Cardiac muscle cell (in vitro differentiated cells and primary cell): ENCODE data around the gene TAS2R60. TPM values are rescaled to one million over a fixed set of nuclear protein-coding genes. Genes with fewer than 3 reads are reported as not detected.

Experiments
- DNase-seq, 2 donors: peaks; one replicate each; pipeline versions ENCODE4 v3.0.0 to v3.0.0-alpha.2; 2010 to 2017; ENCODE audit warnings: low read depth in 1 of 2, low spot score in 1 of 2
- H3K27ac ChIP-seq: fragments of 200-600 bp; sonication (generic); 2 replicates; pipeline ENCODE4 v1.5.1; 2016
- H3K27me3 ChIP-seq: fragments of 200-600 bp; sonication (generic); 2 replicates; pipeline ENCODE4 v1.6.0; 2016; ENCODE audit warnings: control low read depth
- H3K36me3 ChIP-seq: fragments of 200-600 bp; sonication (generic); 2 replicates; pipeline ENCODE4 v1.5.1; 2016; ENCODE audit warnings: control low read depth
- H3K4me1 ChIP-seq: fragments of 200-600 bp; sonication (generic); 2 replicates; pipeline ENCODE4 v1.8.1; 2017; ENCODE audit warnings: low read depth, mild to moderate bottlenecking, mixed run types
- H3K4me3 ChIP-seq: fragments of 200-600 bp; sonication (generic); 2 replicates; pipeline ENCODE4 v1.5.1; 2016; ENCODE audit warnings: mild to moderate bottlenecking
- H3K9me3 ChIP-seq: fragments of 200-600 bp; sonication (generic); 2 replicates; pipeline ENCODE4 v1.5.1; 2017; ENCODE audit warnings: low read depth, mild to moderate bottlenecking, control low read depth
- polyA plus RNA-seq: library from polyadenylated mRNA; unstranded; fragments of >200 nt; fragmentation: Nextera tagmentation; extraction: Ambion mirVana; gene quantifications from 2 replicates; pipeline ENCODE4 v1.2.1, GENCODE V29; 2016
- total RNA-seq: library from RNA; depleted of rRNA; stranded (reverse); fragments of >200 nt; gene quantifications from 2 replicates; pipeline ENCODE4 v1.2.3, GENCODE V29; 2016
- TF ChIP-seq, protein P1 (sequence below): IDR thresholded peaks from 2 replicates; pipeline ENCODE4 v1.5.1; 2012; ENCODE audit warnings: low read depth, mild to moderate bottlenecking, low read length

Gene TAS2R60
- total and polyA plus RNA-seq, 2 experiments from 2014 or later = not detected

DNA sequence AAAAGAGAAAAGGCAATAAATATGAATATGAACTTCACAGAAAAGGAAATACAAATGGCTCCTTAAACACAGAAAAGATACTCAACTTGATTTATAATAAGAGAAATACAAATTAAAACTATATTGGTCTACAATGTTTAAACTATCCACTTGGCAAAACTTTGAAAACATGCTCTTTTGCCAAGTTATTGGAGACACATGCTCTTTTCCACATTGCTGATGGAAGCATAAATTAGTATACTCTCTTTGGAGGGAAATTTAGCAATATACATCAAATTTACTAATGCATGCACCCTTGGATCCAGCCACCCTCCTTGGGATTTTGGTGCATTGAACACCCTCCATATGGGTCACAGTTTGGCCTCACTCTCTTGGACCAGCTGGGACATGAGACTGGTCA is 7.9 kb downstream of the TAS2R60 start:
- no peak overlapping the region for H3K4me3 ChIP-seq
- TF ChIP-seq, protein P1, sequence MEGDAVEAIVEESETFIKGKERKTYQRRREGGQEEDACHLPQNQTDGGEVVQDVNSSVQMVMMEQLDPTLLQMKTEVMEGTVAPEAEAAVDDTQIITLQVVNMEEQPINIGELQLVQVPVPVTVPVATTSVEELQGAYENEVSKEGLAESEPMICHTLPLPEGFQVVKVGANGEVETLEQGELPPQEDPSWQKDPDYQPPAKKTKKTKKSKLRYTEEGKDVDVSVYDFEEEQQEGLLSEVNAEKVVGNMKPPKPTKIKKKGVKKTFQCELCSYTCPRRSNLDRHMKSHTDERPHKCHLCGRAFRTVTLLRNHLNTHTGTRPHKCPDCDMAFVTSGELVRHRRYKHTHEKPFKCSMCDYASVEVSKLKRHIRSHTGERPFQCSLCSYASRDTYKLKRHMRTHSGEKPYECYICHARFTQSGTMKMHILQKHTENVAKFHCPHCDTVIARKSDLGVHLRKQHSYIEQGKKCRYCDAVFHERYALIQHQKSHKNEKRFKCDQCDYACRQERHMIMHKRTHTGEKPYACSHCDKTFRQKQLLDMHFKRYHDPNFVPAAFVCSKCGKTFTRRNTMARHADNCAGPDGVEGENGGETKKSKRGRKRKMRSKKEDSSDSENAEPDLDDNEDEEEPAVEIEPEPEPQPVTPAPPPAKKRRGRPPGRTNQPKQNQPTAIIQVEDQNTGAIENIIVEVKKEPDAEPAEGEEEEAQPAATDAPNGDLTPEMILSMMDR = no peak
- no peaks in the 10 kb centered on the region for H3K27me3 ChIP-seq
- no peak overlapping the region for H3K27ac ChIP-seq
- H3K9me3 ChIP-seq = no peaks in the 10 kb centered on the region
- no peaks in the 10 kb centered on the region for H3K4me1 ChIP-seq
- DNase-seq = no peak
- no peaks in the 10 kb centered on the region for H3K36me3 ChIP-seq

DNA sequence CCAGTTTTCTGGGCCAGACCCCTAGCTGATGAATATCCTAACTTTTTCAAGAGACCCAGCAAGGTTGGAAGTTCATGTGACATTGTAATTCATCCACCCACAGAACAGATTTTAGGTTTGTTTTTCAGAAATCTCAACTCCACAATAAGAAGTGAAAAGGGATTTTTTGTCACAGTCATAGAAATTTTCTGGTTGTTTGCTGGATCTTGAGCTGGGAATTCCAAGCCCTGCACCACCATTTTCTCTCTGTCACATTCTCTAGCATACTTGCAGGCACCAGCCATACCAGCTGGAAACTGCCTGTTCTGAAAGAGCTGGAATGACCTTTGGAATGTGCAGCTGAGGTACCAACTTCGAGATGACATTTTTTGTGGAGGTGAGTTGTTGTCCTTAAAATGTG is 8.5 kb downstream of the TAS2R60 start:
- H3K27me3 ChIP-seq = no peaks in the 10 kb centered on the region
- TF ChIP-seq, protein P1 = no peak
- no peak overlapping the region for H3K4me3 ChIP-seq
- no peaks in the 10 kb centered on the region for H3K4me1 ChIP-seq
- no peaks in the 10 kb centered on the region for H3K36me3 ChIP-seq
- no peak for DNase-seq
- no peak overlapping the region for H3K27ac ChIP-seq
- H3K9me3 ChIP-seq = no peaks in the 10 kb centered on the region

DNA sequence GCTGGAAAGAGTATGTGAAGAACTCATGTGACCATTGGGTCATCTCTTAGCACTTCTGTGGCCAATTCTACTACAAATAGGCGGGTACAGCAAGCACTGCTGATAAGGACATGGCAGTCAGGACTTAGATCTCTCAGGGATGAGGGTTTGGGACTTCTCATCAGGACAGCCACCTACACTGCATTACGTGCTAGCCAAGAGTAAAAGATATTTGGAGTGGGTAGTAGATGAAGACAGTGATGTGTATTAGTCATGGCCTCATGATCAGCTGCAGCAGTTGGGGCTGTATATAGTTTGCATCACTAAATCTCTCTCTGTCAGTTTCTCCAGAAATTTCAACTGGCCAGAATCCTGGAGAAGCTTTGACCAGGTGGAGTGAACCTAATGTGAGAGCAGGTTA is 9.2 kb downstream of the TAS2R60 start:
- Histone ChIP-seq H3K4me1 (no peaks in the 10 kb centered on the region), H3K27ac (no peak overlapping the region), H3K27me3 (no peaks in the 10 kb centered on the region), H3K36me3 (no peaks in the 10 kb centered on the region), H3K4me3 (no peak overlapping the region), H3K9me3 (no peaks in the 10 kb centered on the region)
- DNase-seq = no peak
- TF ChIP-seq, protein P1 = no peak

DNA sequence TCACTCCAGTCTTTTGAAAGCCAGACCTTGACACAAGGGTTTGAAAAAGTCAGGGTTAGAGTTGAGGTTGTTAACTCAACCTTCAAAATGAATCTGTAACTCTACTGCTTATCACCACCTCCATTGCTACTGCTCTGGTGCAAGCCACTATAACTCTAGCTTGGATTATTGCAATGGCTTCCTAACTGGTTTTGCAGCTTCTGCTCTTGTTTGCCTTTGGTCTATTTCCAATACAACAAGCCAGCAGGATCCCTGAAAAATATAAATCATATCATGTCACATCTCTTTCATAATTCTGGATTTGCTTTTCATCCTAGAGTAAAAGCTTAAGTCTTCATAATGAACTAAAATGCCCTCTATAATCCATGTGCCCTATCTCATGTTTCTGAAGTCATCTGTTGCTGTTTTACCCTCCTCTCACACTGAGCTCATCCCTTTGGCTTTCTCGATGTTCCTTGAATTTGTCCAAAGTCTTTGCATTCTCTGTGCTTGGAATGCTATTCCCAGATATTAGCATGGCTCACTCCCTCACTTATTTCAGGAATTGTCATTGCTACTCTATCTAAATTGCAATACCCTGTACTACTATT is 10.9 kb downstream of the TAS2R60 start:
- no peak for DNase-seq
- Histone ChIP-seq H3K27me3 (no peaks in the 10 kb centered on the region), H3K36me3 (no peaks in the 10 kb centered on the region), H3K4me1 (no peaks in the 10 kb centered on the region), H3K4me3 (no peak overlapping the region), H3K27ac (no peak overlapping the region), H3K9me3 (no peaks in the 10 kb centered on the region)
- TF ChIP-seq, protein P1 = no peak

DNA sequence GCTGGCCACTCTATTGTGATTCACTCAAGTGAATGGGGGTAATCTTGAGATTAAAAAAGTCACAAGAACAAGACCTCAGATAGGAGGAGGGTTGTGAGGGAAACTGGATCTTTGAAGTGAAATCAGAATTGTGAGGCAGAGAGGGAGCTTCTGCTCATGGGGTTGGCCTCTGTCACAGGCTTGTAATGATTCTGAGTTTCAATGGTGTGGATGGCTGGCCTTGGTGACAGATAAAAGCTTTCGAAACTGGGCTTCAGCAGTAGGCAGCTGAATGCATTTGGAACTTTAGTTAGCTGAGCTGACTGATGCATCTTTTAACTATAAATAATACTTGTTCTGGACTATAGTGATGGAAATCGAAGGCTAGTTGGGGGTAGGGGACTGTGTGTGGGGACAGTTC is 12.2 kb downstream of the TAS2R60 start:
- TF ChIP-seq, protein P1 = no peak

More for the DNA sequence above, 12.2 kb downstream of the TAS2R60 start:
- no peaks in the 10 kb centered on the region for H3K36me3 ChIP-seq
- no peak for DNase-seq
- H3K27me3 ChIP-seq = no peaks in the 10 kb centered on the region
- H3K9me3 ChIP-seq = no peaks in the 10 kb centered on the region
- H3K4me1 ChIP-seq = no peaks in the 10 kb centered on the region
- H3K4me3 ChIP-seq = no peak overlapping the region
- H3K27ac ChIP-seq = no peak overlapping the region
